Activated T-helper 1 cell treated with anti-CD3 and anti-CD28 coated beads, Interleukin-12 subunit alpha, Interleukin-12 subunit beta, Interleukin-2, Interleukin-4 antibody, amounts not matched to agents 30 ng/mL and 10 ng/mL and 1 ng/mL, durations not matched to agents 14 hours and 24 hours and 36 hours (primary cell): ENCODE data around the gene PRKCA. TPM values are rescaled to one million over a fixed set of nuclear protein-coding genes. Genes with fewer than 3 reads are reported as not detected.

Experiments
- DNase-seq: peaks from one replicate; pipeline ENCODE4 v3.0.0; 2021; ENCODE audit warnings: low spot score
- H3K27ac Mint-ChIP-seq: one replicate; pipeline ENCODE4 v1.8.0; 2021; ENCODE audit warnings: mild to moderate bottlenecking, mixed read lengths
- H3K27me3 Mint-ChIP-seq: one replicate; pipeline ENCODE4 v1.8.0; 2022; ENCODE audit warnings: mild to moderate bottlenecking, moderate library complexity, mixed read lengths; ENCODE audit not compliant: insufficient read depth
- H3K36me3 Mint-ChIP-seq: one replicate; pipeline ENCODE4 v1.8.0; 2021; ENCODE audit warnings: low read depth, mixed read lengths
- H3K4me1 Mint-ChIP-seq: one replicate; pipeline ENCODE4 v1.8.0; 2021; ENCODE audit warnings: low read depth, mixed read lengths
- H3K4me3 Mint-ChIP-seq: one replicate; pipeline ENCODE4 v1.8.0; 2021; ENCODE audit warnings: mild to moderate bottlenecking, moderate library complexity, mixed read lengths
- H3K9me3 Mint-ChIP-seq: one replicate; pipeline ENCODE4 v1.8.0; 2021; ENCODE audit warnings: mixed read lengths
- intact Hi-C: fragments of 100-400 bp; cut with micrococcal nuclease; formaldehyde crosslinking; loops from one replicate; pipeline ENCODE4 v1.15.1; 2024
- total RNA-seq: library from RNA; stranded (reverse); gene quantifications from 2 replicates; pipeline ENCODE4 v1.2.3, GENCODE V29; 2022

PRKCA gene
- total RNA-seq, 1 donor from 2014 or later: 157 TPM

DNA sequence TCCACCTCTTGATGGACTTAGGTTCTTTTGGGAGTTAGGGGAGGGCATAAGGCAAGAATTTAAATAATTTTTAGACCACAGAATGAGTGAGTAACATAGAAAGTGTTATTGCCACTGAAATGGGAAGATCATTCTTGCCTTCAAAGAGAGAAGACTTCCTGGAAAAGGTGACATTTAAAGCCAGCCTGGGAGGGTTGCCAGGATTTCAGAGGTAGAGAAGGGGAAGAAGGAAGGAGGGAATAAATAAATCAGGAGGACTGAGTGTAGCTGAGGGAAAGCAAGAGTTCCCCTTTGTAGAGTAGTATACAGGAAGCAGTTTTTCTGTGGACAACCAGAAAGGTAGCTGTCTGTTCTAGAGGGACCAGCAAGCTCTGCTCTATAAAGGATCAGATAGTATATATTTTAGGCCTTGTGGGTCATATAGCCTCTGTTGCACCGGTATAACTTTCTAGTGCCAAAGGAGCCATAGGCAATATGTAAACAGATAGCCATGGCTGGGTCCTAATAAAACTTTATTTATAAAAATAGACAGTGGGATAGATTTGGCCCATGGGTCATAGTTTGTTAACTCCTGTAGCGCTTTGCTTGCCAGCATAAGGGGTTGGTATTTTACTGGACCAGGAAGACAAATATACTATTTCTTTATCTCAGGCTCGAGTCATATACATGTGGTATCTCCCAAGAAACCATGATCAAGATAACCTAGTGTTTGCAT lies 385.3 kb downstream of the PRKCA start:
- H3K36me3 Mint-ChIP-seq: peaks cover 52% of the 10 kb centered on the region
- H3K9me3 Mint-ChIP-seq: no peaks in the 10 kb centered on the region
- H3K27ac Mint-ChIP-seq: peak overlapping the region; percentile 25

GRCh38 chr17:66689221-66689620 lies 386.8 kb downstream of the PRKCA start:
- peaks cover 46% of the 10 kb centered on the region for H3K4me1 Mint-ChIP-seq
- H3K36me3 Mint-ChIP-seq: peaks cover 57% of the 10 kb centered on the region
- no peak for DNase-seq
- H3K9me3 Mint-ChIP-seq: no peaks in the 10 kb centered on the region
- H3K4me3 Mint-ChIP-seq: no peak overlapping the region
- intact Hi-C loops: no loop called here
- H3K27ac Mint-ChIP-seq: no peak overlapping the region
- H3K27me3 Mint-ChIP-seq: no peaks in the 10 kb centered on the region

More for the DNA sequence above, 385.3 kb downstream of the PRKCA start:
- intact Hi-C loops: no loop called here
- H3K27me3 Mint-ChIP-seq: no peaks in the 10 kb centered on the region
- H3K4me3 Mint-ChIP-seq: no peak overlapping the region
- peaks cover 50% of the 10 kb centered on the region for H3K4me1 Mint-ChIP-seq
- DNase-seq: no peak

DNA sequence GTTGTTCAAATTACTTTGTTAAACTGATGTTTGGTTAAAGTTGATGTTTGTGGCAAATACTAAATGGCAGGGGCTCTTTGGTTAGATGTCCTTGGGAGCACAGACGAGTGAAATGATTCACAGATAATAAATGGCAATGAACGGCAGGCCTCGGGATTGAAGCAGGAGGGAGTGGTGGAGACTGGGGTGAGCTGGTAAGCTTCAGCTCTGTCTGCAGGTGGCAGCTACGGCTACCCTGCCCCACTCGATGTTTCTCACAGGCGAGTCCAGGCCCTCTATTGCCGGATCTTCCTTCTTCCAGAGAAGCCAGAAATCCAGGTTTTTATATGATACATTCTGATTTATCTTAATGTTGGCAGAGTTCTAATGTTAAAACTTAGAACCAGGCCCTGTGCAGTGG lies 387.8 kb downstream of the PRKCA start:
- H3K27ac Mint-ChIP-seq: peak overlapping the region; percentile 67
- H3K4me3 Mint-ChIP-seq: no peak overlapping the region
- intact Hi-C loops: no loop called here

GRCh38 chr17:66691644-66692420 lies 389.4 kb downstream of the PRKCA start:
- DNase-seq: no peak
- Mint-ChIP-seq H3K27ac (peak overlapping the region; percentile 89), H3K27me3 (no peaks in the 10 kb centered on the region), H3K36me3 (peaks cover 77% of the 10 kb centered on the region), H3K4me3 (peak overlapping the region; percentile 63), H3K4me1 (peaks cover 45% of the 10 kb centered on the region), H3K9me3 (peaks cover 2% of the 10 kb centered on the region)
- intact Hi-C loops: no loop called here

More for the DNA sequence above, 387.8 kb downstream of the PRKCA start:
- Mint-ChIP-seq H3K4me1 (peaks cover 45% of the 10 kb centered on the region), H3K36me3 (peaks cover 62% of the 10 kb centered on the region), H3K9me3 (no peaks in the 10 kb centered on the region), H3K27me3 (no peaks in the 10 kb centered on the region)
- DNase-seq: no peak

DNA sequence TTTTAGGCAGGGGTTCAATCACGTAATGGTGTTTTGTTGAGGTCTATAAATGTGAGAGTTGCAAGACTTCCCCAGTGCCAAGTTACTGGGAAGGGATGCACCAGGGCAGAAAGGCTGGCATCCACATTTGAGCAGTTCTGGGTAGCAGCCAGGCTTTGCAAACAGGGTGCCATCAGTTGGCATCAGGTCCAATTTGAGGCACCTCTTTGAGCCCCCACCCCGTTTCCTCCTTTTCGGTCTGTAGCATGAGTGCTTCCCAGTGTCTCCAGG lies 389.9 kb downstream of the PRKCA start:
- no peak for DNase-seq
- Mint-ChIP-seq H3K27ac (peak overlapping the region; percentile 89), H3K4me1 (peaks cover 45% of the 10 kb centered on the region), H3K9me3 (peaks cover 7% of the 10 kb centered on the region), H3K27me3 (no peaks in the 10 kb centered on the region), H3K4me3 (no peak overlapping the region), H3K36me3 (peaks cover 78% of the 10 kb centered on the region)
- intact Hi-C loops: no loop called here

GRCh38 chr17:66695098-66695497 lies 392.7 kb downstream of the PRKCA start:
- peak overlapping the region; percentile 9 for H3K27ac Mint-ChIP-seq
- no peak overlapping the region for H3K4me3 Mint-ChIP-seq
- intact Hi-C loops: no loop called here
- H3K36me3 Mint-ChIP-seq: peaks cover 72% of the 10 kb centered on the region
- no peak for DNase-seq
- H3K4me1 Mint-ChIP-seq: peaks cover 26% of the 10 kb centered on the region
- no peaks in the 10 kb centered on the region for H3K27me3 Mint-ChIP-seq
- H3K9me3 Mint-ChIP-seq: peaks cover 20% of the 10 kb centered on the region

GRCh38 chr17:66698270-66698669 lies 395.9 kb downstream of the PRKCA start:
- H3K27me3 Mint-ChIP-seq: no peaks in the 10 kb centered on the region
- peaks cover 65% of the 10 kb centered on the region for H3K36me3 Mint-ChIP-seq
- H3K4me1 Mint-ChIP-seq: peaks cover 9% of the 10 kb centered on the region
- H3K4me3 Mint-ChIP-seq: no peak overlapping the region
- no peak for DNase-seq
- peaks cover 20% of the 10 kb centered on the region for H3K9me3 Mint-ChIP-seq
- intact Hi-C loops: no loop called here
- H3K27ac Mint-ChIP-seq: no peak overlapping the region

- peaks cover 20% of the 10 kb centered on the region for H3K9me3 Mint-ChIP-seq
- H3K27ac Mint-ChIP-seq: no peak overlapping the region
- peaks cover 9% of the 10 kb centered on the region for H3K4me1 Mint-ChIP-seq
- no peaks in the 10 kb centered on the region for H3K27me3 Mint-ChIP-seq
- DNase-seq: no peak
- intact Hi-C loops: no loop called here
- H3K4me3 Mint-ChIP-seq: no peak overlapping the region
- peaks cover 43% of the 10 kb centered on the region for H3K36me3 Mint-ChIP-seq
Observed at GRCh38 chr17:66701462-66701861, 399.0 kb downstream of the PRKCA start.

DNA sequence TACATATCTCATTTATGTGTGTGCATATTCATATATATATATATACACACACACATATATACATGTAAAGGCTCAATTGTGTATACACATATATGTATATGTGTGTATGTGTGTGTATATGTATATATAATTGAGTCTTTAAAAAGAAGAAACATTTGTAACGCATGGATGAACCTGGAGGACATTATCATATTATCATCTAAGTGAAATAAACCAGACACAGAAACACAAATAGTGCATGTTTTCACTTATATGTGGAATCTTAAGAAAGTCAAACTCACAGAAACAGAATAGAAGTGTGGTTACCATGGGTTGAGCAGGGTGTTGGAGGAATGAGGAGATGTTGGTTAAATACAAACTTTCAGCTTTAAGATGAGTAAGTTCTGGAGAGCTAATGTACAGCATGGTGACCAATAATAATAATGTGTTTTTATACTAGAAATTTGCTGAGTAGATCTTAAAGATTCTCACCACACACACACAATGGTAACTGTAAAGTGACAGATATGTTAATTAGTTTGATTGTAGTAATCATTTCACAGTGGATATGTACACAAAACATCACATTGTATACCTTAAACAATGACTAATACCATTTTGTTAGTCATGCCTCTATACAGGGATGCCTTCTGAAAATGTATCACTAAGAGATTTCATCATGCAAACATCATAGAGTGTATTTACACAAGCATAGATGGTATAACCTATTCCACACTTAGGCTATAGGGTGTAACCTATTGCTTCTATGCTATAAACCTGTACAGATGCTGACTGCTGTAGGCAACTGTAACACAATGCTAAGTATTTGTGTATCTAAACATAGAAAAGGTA lies 399.9 kb downstream of the PRKCA start:
- Mint-ChIP-seq H3K27me3 (no peaks in the 10 kb centered on the region), H3K27ac (peak overlapping the region; percentile 54), H3K9me3 (peaks cover 13% of the 10 kb centered on the region), H3K4me1 (peaks cover 17% of the 10 kb centered on the region), H3K36me3 (peaks cover 42% of the 10 kb centered on the region), H3K4me3 (no peak overlapping the region)
- DNase-seq: no peak
- intact Hi-C loops: no loop called here

DNA sequence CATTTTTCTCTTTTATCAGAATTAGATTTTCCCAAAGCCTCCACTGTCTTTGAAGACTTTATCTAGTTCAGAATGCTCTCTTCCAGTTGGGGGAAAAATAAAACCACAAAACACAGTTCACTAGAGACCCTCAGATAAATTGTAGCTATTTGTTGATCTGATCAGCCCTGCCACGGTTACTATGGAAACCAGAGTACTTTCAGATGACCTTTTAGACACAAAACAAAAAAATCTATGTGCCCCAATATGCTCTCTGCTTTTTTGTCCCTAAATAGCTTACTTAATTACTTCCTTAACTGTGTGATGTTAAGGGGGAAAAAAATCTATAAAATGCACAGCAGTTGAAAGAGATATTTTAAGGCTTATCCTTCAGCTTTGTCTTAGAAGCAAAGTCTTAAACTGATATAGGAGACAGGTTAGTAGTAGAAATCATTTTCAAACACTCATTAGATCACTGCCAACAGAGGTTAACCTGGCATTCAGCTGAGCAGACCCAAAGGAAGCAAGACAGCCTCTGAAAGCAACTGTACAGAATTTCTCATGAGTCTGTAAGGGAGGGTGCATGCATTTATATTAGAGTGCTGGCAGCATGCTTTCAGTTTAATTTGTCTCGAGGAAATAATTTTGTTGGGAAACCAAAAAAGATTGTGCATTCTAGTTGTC lies 402.6 kb downstream of the PRKCA start:
- H3K9me3 Mint-ChIP-seq: no peaks in the 10 kb centered on the region
- peaks cover 22% of the 10 kb centered on the region for H3K4me1 Mint-ChIP-seq
- no peak for DNase-seq
- peaks cover 32% of the 10 kb centered on the region for H3K36me3 Mint-ChIP-seq
- no peak overlapping the region for H3K4me3 Mint-ChIP-seq
- intact Hi-C loops: no loop called here
- H3K27me3 Mint-ChIP-seq: no peaks in the 10 kb centered on the region
- H3K27ac Mint-ChIP-seq: no peak overlapping the region

- no peak overlapping the region for H3K4me3 Mint-ChIP-seq
- intact Hi-C loops: no loop called here
- no peaks in the 10 kb centered on the region for H3K9me3 Mint-ChIP-seq
- no peak for DNase-seq
- H3K4me1 Mint-ChIP-seq: peaks cover 28% of the 10 kb centered on the region
- H3K27me3 Mint-ChIP-seq: no peaks in the 10 kb centered on the region
- H3K36me3 Mint-ChIP-seq: peaks cover 22% of the 10 kb centered on the region
- H3K27ac Mint-ChIP-seq: peak overlapping the region; percentile 76
Observed at GRCh38 chr17:66706851-66707450, 404.5 kb downstream of the PRKCA start.

GRCh38 chr17:66711401-66711800 lies 409.0 kb downstream of the PRKCA start:
- Mint-ChIP-seq H3K4me1 (peaks cover 57% of the 10 kb centered on the region), H3K9me3 (no peaks in the 10 kb centered on the region), H3K4me3 (no peak overlapping the region), H3K36me3 (peaks cover 30% of the 10 kb centered on the region), H3K27me3 (no peaks in the 10 kb centered on the region), H3K27ac (peak overlapping the region; percentile 78)
- no peak for DNase-seq
- intact Hi-C loops: loop anchor here (5.0 kb wide), 1 partner anchor 509 kb away; no protein-coding TSS in a partner anchor
